MCF 10A (cell line): ENCODE data around the gene SMIM38. TPM values are rescaled to one million over a fixed set of nuclear protein-coding genes. Genes with fewer than 3 reads are reported as not detected.

Source experiments
- BruUV-seq: library from RNA; stranded (reverse); fragments of 400-500 nt; replicated peaks from 2 replicates; lab custom pipeline; 2021; lab: Mats Ljungman, UMichigan
- CTCF ChIA-PET: fragments of 300-600 bp; sonication (Branson Sonifier 250); formaldehyde crosslinking; extraction: SDS; loops from one replicate; lab custom pipeline; 2021; ENCODE audit warnings: antibody characterized with exemption, inconsistent platforms; lab: Yijun Ruan, JAX
- POLR2A ChIA-PET: fragments of 300-600, 350-650 bp; sonication (Branson Sonifier 250); formaldehyde crosslinking; extraction: SDS; loops from one replicate; lab custom pipeline; 2020; ENCODE audit warnings: antibody characterized with exemption, inconsistent platforms; lab: Yijun Ruan, JAX
- DNase-seq: peaks from one replicate; pipeline ENCODE4 v3.0.0-alpha.2; 2018; ENCODE audit not compliant: unreplicated experiment
- H3K27ac Mint-ChIP-seq: one replicate; pipeline ENCODE4 v1.8.0; 2022; ENCODE audit warnings: mild to moderate bottlenecking, low read depth, mixed read lengths; ENCODE audit not compliant: unreplicated experiment
- H3K27me3 Mint-ChIP-seq: one replicate; pipeline ENCODE4 v1.8.0; 2022; ENCODE audit warnings: mixed read lengths; ENCODE audit not compliant: insufficient read depth, unreplicated experiment
- H3K36me3 Mint-ChIP-seq: one replicate; pipeline ENCODE4 v1.8.0; 2022; ENCODE audit warnings: mild to moderate bottlenecking, moderate library complexity, mixed read lengths; ENCODE audit not compliant: insufficient read depth, unreplicated experiment
- H3K4me1 Mint-ChIP-seq: one replicate; pipeline ENCODE4 v1.8.0; 2022; ENCODE audit warnings: mixed read lengths; ENCODE audit not compliant: insufficient read depth, unreplicated experiment
- H3K4me3 Mint-ChIP-seq: one replicate; pipeline ENCODE4 v1.8.0; 2022; ENCODE audit warnings: mild to moderate bottlenecking, moderate library complexity, mixed read lengths; ENCODE audit not compliant: unreplicated experiment
- H3K9me3 Mint-ChIP-seq: one replicate; pipeline ENCODE4 v1.8.0; 2022; ENCODE audit warnings: mixed read lengths; ENCODE audit not compliant: unreplicated experiment
- intact Hi-C: fragments of 100-400 bp; cut with micrococcal nuclease; formaldehyde crosslinking; loops from 2 replicates; pipeline ENCODE4 v1.14.1; 2022
- total RNA-seq: library from RNA; stranded (reverse); gene quantifications from 2 replicates; pipeline ENCODE4 v1.2.3, GENCODE V29; 2022
- TF ChIP-seq, protein P1 (sequence below): fragments of 200-600 bp; IDR thresholded peaks from one replicate; pipeline ENCODE4 v1.8.0; 2022; ENCODE audit warnings: antibody characterized with exemption, mild to moderate bottlenecking; ENCODE audit not compliant: unreplicated experiment

The SMIM38 gene
- total RNA-seq, 1 experiment from 2014 or later: not detected

GRCh38 chr11:69194396-69194795 lies 38.7 kb downstream of the SMIM38 start:
- peaks cover 13% of the 10 kb centered on the region for H3K27me3 Mint-ChIP-seq
- CTCF ChIA-PET: no interaction called here

GRCh38 chr11:69194956-69195355 lies 39.2 kb downstream of the SMIM38 start:
- no peak overlapping the region for H3K27ac Mint-ChIP-seq
- peaks cover 22% of the 10 kb centered on the region for H3K9me3 Mint-ChIP-seq
- H3K4me3 Mint-ChIP-seq: no peak overlapping the region
- H3K4me1 Mint-ChIP-seq: no peaks in the 10 kb centered on the region
- no TSS peak for BruUV-seq
- TF ChIP-seq, protein P1, sequence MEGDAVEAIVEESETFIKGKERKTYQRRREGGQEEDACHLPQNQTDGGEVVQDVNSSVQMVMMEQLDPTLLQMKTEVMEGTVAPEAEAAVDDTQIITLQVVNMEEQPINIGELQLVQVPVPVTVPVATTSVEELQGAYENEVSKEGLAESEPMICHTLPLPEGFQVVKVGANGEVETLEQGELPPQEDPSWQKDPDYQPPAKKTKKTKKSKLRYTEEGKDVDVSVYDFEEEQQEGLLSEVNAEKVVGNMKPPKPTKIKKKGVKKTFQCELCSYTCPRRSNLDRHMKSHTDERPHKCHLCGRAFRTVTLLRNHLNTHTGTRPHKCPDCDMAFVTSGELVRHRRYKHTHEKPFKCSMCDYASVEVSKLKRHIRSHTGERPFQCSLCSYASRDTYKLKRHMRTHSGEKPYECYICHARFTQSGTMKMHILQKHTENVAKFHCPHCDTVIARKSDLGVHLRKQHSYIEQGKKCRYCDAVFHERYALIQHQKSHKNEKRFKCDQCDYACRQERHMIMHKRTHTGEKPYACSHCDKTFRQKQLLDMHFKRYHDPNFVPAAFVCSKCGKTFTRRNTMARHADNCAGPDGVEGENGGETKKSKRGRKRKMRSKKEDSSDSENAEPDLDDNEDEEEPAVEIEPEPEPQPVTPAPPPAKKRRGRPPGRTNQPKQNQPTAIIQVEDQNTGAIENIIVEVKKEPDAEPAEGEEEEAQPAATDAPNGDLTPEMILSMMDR: no peak
- ChIA-PET POLR2A (no interaction called here), CTCF (no interaction called here)
- intact Hi-C loops: no loop called here
- H3K36me3 Mint-ChIP-seq: no peaks in the 10 kb centered on the region
- DNase-seq: no peak
- H3K27me3 Mint-ChIP-seq: peaks cover 18% of the 10 kb centered on the region

More at GRCh38 chr11:69194396-69194795, 38.7 kb downstream of the SMIM38 start:
- Mint-ChIP-seq H3K4me1 (no peaks in the 10 kb centered on the region), H3K4me3 (no peak overlapping the region), H3K9me3 (peaks cover 26% of the 10 kb centered on the region), H3K36me3 (peaks cover 4% of the 10 kb centered on the region), H3K27ac (no peak overlapping the region)
- TF ChIP-seq, protein P1: no peak
- intact Hi-C loops: no loop called here
- BruUV-seq: no TSS peak
- POLR2A ChIA-PET: no interaction called here
- no peak for DNase-seq

DNA sequence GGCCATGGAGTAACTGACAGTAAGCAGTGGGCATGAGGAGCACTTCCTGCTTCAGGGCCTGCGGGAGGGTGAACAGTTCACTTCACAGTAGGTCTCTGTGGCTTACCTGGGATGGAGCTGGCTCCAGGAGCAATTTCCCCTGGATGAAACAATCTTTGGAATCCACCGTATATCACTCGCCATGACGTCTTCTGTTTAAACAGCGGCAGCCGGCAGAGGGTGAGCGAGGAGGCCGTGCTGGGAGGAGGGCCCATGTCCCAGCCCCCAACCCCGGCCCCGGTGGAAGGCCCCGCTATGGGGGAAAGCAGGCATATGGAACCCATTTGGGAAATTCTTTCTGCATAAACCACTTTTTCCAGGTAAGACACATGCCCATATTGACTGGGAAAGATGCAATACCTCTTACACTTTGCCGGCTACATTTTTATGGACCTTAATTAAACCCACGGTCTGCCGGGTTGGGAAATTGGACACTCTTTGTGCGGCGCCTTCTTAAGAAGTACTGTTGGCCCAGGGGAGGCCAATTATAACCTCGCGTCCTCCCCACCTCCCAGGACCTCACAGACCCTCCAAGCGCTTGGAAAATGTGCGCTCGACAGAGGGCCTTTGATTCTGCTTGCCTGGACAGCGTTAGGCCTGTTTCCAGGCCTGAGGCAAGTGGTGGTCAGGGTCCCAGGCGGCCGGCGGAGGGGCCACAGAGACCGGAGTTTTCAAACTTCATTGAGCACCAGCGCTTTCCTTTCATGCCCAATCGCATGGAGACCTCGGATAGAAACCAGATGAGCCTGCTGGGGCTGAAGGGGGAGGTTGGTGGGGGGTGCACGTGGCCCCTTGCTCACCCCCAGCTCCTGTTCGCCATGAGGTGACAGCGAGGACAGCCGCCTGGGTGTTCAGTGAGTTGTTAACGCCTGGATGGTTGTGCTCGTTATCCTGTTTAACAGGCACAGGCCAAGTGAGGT lies 40.4 kb downstream of the SMIM38 start:
- H3K27me3 Mint-ChIP-seq: peaks cover 20% of the 10 kb centered on the region
- H3K9me3 Mint-ChIP-seq: peaks cover 22% of the 10 kb centered on the region

DNA sequence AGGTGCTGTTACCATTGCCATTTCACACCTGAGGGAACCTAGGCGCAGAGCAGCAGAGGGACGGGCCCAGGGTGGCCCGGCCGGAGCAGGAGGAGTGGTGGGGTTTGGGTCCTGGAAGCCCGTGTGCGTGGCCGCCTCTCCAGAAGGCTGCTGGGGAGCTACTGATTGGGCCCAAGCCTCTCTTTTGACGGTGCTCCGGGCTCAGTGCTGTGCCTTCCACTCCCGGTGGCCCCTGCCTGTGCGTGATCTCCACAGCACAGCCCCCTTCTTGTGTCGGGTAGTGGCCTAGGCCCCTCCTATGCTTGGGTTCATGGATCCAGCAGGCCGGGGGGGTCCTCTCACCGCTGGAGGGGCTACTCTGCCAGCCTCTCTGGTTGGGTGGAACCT lies 41.0 kb downstream of the SMIM38 start:
- intact Hi-C loops: no loop called here
- Mint-ChIP-seq H3K36me3 (no peaks in the 10 kb centered on the region), H3K4me3 (no peak overlapping the region), H3K27me3 (peaks cover 20% of the 10 kb centered on the region), H3K27ac (no peak overlapping the region), H3K9me3 (peaks cover 22% of the 10 kb centered on the region), H3K4me1 (no peaks in the 10 kb centered on the region)
- CTCF ChIA-PET: no interaction called here
- DNase-seq: no peak
- TF ChIP-seq, protein P1: no peak
- POLR2A ChIA-PET: no interaction called here
- no TSS peak for BruUV-seq

More for the DNA sequence above, 40.4 kb downstream of the SMIM38 start:
- no peak for DNase-seq
- no peak overlapping the region for H3K4me3 Mint-ChIP-seq
- POLR2A ChIA-PET: no interaction called here
- intact Hi-C loops: no loop called here
- H3K27ac Mint-ChIP-seq: no peak overlapping the region
- no TSS peak for BruUV-seq
- CTCF ChIA-PET: no interaction called here
- TF ChIP-seq, protein P1: no peak
- H3K36me3 Mint-ChIP-seq: no peaks in the 10 kb centered on the region
- H3K4me1 Mint-ChIP-seq: no peaks in the 10 kb centered on the region
